Loucy (cell line): ENCODE data around the gene NBEA.

ENCODE experiments used
- EZH2phosphoT487 ChIP-seq: fragments of 200-600 bp; IDR thresholded peaks from 2 replicates; pipeline ENCODE4 v1.6.1; 2018; ENCODE audit warnings: antibody characterized with exemption, mild to moderate bottlenecking, moderate library complexity, borderline replicate concordance
- TF ChIP-seq, protein P1 (sequence below): fragments of 200-600 bp; sonication (generic); conservative IDR thresholded peaks from 2 replicates; pipeline ENCODE4 v1.5.1; 2014; ENCODE audit warnings: mild to moderate bottlenecking, antibody characterized with exemption, low read length

DNA sequence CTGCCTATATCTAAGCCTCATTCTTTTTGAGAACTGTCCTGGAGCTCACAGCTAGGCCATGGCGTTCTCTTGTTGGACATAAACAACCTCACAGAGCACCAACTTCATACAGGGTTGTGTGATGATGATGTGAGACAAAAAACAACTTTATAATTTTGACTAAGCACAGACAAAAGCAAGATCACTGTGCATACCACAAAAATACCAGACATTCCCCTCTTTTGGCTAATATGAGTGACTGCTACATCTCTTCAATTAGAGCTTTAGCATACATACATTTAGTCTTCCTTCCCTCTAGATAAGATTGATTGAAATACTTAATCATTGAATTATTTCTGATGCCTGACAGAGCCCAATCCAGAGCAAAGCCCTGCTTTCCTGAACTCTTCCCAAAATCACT, 526.1 kb downstream of the NBEA start:
- TF ChIP-seq, protein P1, sequence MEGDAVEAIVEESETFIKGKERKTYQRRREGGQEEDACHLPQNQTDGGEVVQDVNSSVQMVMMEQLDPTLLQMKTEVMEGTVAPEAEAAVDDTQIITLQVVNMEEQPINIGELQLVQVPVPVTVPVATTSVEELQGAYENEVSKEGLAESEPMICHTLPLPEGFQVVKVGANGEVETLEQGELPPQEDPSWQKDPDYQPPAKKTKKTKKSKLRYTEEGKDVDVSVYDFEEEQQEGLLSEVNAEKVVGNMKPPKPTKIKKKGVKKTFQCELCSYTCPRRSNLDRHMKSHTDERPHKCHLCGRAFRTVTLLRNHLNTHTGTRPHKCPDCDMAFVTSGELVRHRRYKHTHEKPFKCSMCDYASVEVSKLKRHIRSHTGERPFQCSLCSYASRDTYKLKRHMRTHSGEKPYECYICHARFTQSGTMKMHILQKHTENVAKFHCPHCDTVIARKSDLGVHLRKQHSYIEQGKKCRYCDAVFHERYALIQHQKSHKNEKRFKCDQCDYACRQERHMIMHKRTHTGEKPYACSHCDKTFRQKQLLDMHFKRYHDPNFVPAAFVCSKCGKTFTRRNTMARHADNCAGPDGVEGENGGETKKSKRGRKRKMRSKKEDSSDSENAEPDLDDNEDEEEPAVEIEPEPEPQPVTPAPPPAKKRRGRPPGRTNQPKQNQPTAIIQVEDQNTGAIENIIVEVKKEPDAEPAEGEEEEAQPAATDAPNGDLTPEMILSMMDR = no peak
- no peak for TF ChIP-seq EZH2phosphoT487
